HepG2 (cell line): Measurements from ENCODE around the gene KLHL17. TPM values are rescaled to one million over a fixed set of nuclear protein-coding genes. Genes with fewer than 3 reads are reported as not detected.

Experiments used
- ARID4A ChIP-seq: sonication (generic); formaldehyde crosslinking; IDR thresholded peaks from 2 replicates; pipeline ENCODE4 v1.5.0; 2020; ENCODE audit warnings: mild to moderate bottlenecking, missing genetic modification reagents, borderline replicate concordance
- CCDC6 ChIP-seq: sonication (generic); formaldehyde crosslinking; IDR thresholded peaks from 2 replicates; pipeline ENCODE4 v1.8.1; 2022; ENCODE audit warnings: mild to moderate bottlenecking, missing genetic modification reagents, moderate library complexity
- EZH2 ChIP-seq: conservative IDR thresholded peaks from 2 replicates; pipeline ENCODE4 v1.6.1; 2012; ENCODE audit warnings: mild to moderate bottlenecking, low read depth, low read length, moderate library complexity
- FOXA3 ChIP-seq: IDR thresholded peaks from 2 replicates; pipeline ENCODE4 v1.6.1; 2016; ENCODE audit warnings: missing genetic modification reagents, missing compliant biosample characterization
- HIC2 ChIP-seq: sonication (generic); formaldehyde crosslinking; IDR thresholded peaks from 2 replicates; pipeline ENCODE4 v1.9.0; 2022; ENCODE audit warnings: low read depth, missing genetic modification reagents
- KDM2A ChIP-seq: sonication (generic); formaldehyde crosslinking; IDR thresholded peaks from 2 replicates; pipeline ENCODE4 v1.4.0; 2020; ENCODE audit warnings: low read depth, missing genetic modification reagents, borderline replicate concordance
- KDM5B ChIP-seq: sonication (generic); formaldehyde crosslinking; IDR thresholded peaks from 2 replicates; pipeline ENCODE4 v1.4.0; 2020; ENCODE audit warnings: missing genetic modification reagents, mild to moderate bottlenecking, borderline replicate concordance
- LCORL ChIP-seq, 2 experiments: fragments of 450-650 bp in 1 of 2; sonication (generic) in 1 of 2; formaldehyde crosslinking in 1 of 2; IDR thresholded peaks; 2 replicates each; pipeline versions ENCODE4 v1.5.0 to v1.6.1; 2017 to 2020; ENCODE audit warnings: antibody characterized with exemption in 1 of 2, missing genetic modification reagents in 1 of 2
- RAD21 ChIP-seq: fragments of 450-650 bp; formaldehyde crosslinking; IDR thresholded peaks from 2 replicates; pipeline ENCODE4 v1.5.0; 2020; ENCODE audit warnings: mild to moderate bottlenecking
- ZFP91 ChIP-seq: sonication (generic); formaldehyde crosslinking; IDR thresholded peaks from 2 replicates; pipeline ENCODE4 v1.9.0; 2022; ENCODE audit warnings: missing genetic modification reagents, mild to moderate bottlenecking, borderline replicate concordance
- ZNF276 ChIP-seq: sonication (generic); formaldehyde crosslinking; IDR thresholded peaks from 2 replicates; pipeline ENCODE4 v1.4.0; 2020; ENCODE audit warnings: mild to moderate bottlenecking, low read depth, missing genetic modification reagents
- ZNF749 ChIP-seq: sonication (generic); formaldehyde crosslinking; IDR thresholded peaks from 2 replicates; pipeline ENCODE4 v1.8.0; 2022; ENCODE audit warnings: mild to moderate bottlenecking, missing genetic modification reagents, moderate library complexity, borderline replicate concordance
- ZNF766 ChIP-seq: sonication (generic); formaldehyde crosslinking; IDR thresholded peaks from 2 replicates; pipeline ENCODE4 v1.5.0; 2020; ENCODE audit warnings: missing genetic modification reagents, borderline replicate concordance
- polyA plus RNA-seq, 8 experiments: library from polyadenylated mRNA; depleted of rRNA in 3 of 8; stranded (reverse) in 7 of 8; unstranded in 1 of 8; fragments of >200 nt; fragmentation: Illumina TruSeq in 4 of 8; extraction: Trizol in 4 of 8; gene quantifications; 2 replicates each; pipeline versions ENCODE4 v1.2.1 to v1.2.3, GENCODE V29; 2011 to 2016; ENCODE audit warnings: low read depth in 4 of 8, missing spikeins in 1 of 8, mixed read lengths in 1 of 8; ENCODE audit not compliant: insufficient read depth in 1 of 8
- total RNA-seq, 5 experiments: library from RNA; depleted of rRNA; stranded (reverse); fragments of >200 nt; fragmentation: Illumina TruSeq; extraction: Trizol; gene quantifications; 2 replicates each; pipeline ENCODE4 v1.2.3, GENCODE V29; 2016; ENCODE audit warnings: low read depth in 1 of 5
- TF ChIP-seq, protein P1 (sequence below), 2 experiments: sonication (generic) in 1 of 2; formaldehyde crosslinking in 1 of 2; IDR thresholded peaks; 2 replicates each; pipeline versions ENCODE4 v1.4.0 to v1.6.1; 2018 to 2020; ENCODE audit warnings: missing genetic modification reagents in 2 of 2, borderline replicate concordance in 1 of 2, low read depth in 1 of 2, mild to moderate bottlenecking in 1 of 2, missing biosample characterization in 1 of 2

KLHL17 gene
- total and polyA plus RNA-seq, 2 of the 13 experiments (the other 11 are each of a cell fraction or from before 2014, with no cell fraction given), result 9.3 to 24.7 TPM

GRCh38 chr1:975896-976683 lies 15.7 kb downstream of the KLHL17 start (continued):
- TF ChIP-seq ARID4A, result peak; percentile 44; the same call in 1 of the 2 replicates
- 0 out of 2 replicates have a peak, but pooled peaks have one; percentile 66 for TF ChIP-seq ZNF276 (CRISPR knock-in tag)
- TF ChIP-seq CCDC6 (CRISPR knock-in tag), result peak; percentile 39; the same call in 1 of the 2 replicates
- TF ChIP-seq, protein P1, sequence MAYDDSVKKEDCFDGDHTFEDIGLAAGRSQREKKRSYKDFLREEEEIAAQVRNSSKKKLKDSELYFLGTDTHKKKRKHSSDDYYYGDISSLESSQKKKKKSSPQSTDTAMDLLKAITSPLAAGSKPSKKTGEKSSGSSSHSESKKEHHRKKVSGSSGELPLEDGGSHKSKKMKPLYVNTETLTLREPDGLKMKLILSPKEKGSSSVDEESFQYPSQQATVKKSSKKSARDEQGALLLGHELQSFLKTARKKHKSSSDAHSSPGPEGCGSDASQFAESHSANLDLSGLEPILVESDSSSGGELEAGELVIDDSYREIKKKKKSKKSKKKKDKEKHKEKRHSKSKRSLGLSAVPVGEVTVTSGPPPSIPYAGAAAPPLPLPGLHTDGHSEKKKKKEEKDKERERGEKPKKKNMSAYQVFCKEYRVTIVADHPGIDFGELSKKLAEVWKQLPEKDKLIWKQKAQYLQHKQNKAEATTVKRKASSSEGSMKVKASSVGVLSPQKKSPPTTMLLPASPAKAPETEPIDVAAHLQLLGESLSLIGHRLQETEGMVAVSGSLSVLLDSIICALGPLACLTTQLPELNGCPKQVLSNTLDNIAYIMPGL (CRISPR knock-in tag; IDR thresholded peaks at IDR 0.05; ENCODE audit: borderline replicate concordance in 1 of 2, low read depth in 1 of 2), result peak in 1 of 2 experiments; percentile 55; a peak in 2 of 4 replicates
- TF ChIP-seq KDM5B (CRISPR knock-in tag), result peak; percentile 50; the same call in 1 of the 2 replicates
- no peak for TF ChIP-seq ZNF749 (CRISPR knock-in tag)
- TF ChIP-seq ZNF766, result 0 out of 2 replicates have a peak, but pooled peaks have one; percentile 28
- peak; percentile 81 for TF ChIP-seq RAD21 (CRISPR knock-in tag)
- no peak for TF ChIP-seq LCORL (IDR thresholded peaks at IDR 0.05)
- peak; percentile 66 for TF ChIP-seq LCORL (CRISPR knock-in tag; IDR thresholded peaks at IDR 0.05)
- TF ChIP-seq ZFP91, result peak; percentile 54; the same call in 1 of the 2 replicates
- TF ChIP-seq HIC2 (CRISPR knock-in tag), result 0 out of 2 replicates have a peak, but pooled peaks have one; percentile 18
- TF ChIP-seq KDM2A (CRISPR knock-in tag), result peak; percentile 84
- TF ChIP-seq EZH2, result 0 out of 2 replicates have a peak, but pooled peaks have one; percentile 50
- no peak for TF ChIP-seq FOXA3 (CRISPR knock-in tag)
